Upper lobe of left lung (tissue), 6 donors: ENCODE data around the gene SIRPB1. TPM values are rescaled to one million over a fixed set of nuclear protein-coding genes. Genes with fewer than 3 reads are reported as not detected.
"Not testable (repeated sequence)": the region's sequence is repeated elsewhere in the genome, so short reads cannot be mapped to it uniquely, and the experiment has no call there.

Source experiments
- ATAC-seq, 2 donors: fragments of 200-7000 bp; cut with Tn5 transposase; one replicate each; pipeline ENCODE4 v1.9.1; 2022; ENCODE audit warnings: mild to moderate bottlenecking in 2 of 2, moderate library complexity in 2 of 2; ENCODE audit not compliant: low FRiP score in 2 of 2
- DNase-seq, 2 donors: peaks; one replicate each; pipeline ENCODE4 v3.0.0-alpha.2; 2019 to 2020
- H3K27ac ChIP-seq, 4 donors: fragments of 200-600 bp; sonication (generic); one replicate each; pipeline ENCODE4 v1.5.1; 2016 to 2019
- H3K27me3 ChIP-seq, 4 donors: fragments of 200-600 bp; sonication (generic); one replicate each; pipeline ENCODE4 v1.5.1; 2017 to 2019
- H3K36me3 ChIP-seq, 4 donors: fragments of 200-600 bp; sonication (generic); one replicate each; pipeline ENCODE4 v1.5.1; 2016 to 2019
- H3K4me1 ChIP-seq, 4 donors: fragments of 200-600 bp; sonication (generic); one replicate each; pipeline ENCODE4 v1.5.1; 2018 to 2019
- H3K4me3 ChIP-seq, 4 donors: fragments of 200-600 bp; sonication (generic); one replicate each; pipeline ENCODE4 v1.5.1; 2017 to 2019; ENCODE audit warnings: mild to moderate bottlenecking in 2 of 4, moderate library complexity in 1 of 4
- H3K9me3 ChIP-seq, 4 donors: fragments of 200-600 bp; sonication (generic); one replicate each; pipeline ENCODE4 v1.5.1; 2018 to 2019
- EP300 ChIP-seq, 4 donors: sonication (generic); formaldehyde crosslinking; IDR thresholded peaks; one replicate each; pipeline ENCODE4 v1.5.1; 2017; ENCODE audit warnings: antibody characterized with exemption in 4 of 4, control low read depth in 2 of 4
- POLR2A ChIP-seq, 4 donors: fragments of 450-650 bp; IDR thresholded peaks; one replicate each; pipeline ENCODE4 v1.5.1; 2016 to 2017; ENCODE audit warnings: antibody characterized with exemption in 4 of 4, mild to moderate bottlenecking in 2 of 4
- POLR2AphosphoS5 ChIP-seq, 2 donors: sonication (generic); formaldehyde crosslinking; IDR thresholded peaks; one replicate each; pipeline ENCODE4 v1.5.1; 2017; ENCODE audit warnings: antibody characterized with exemption in 2 of 2
- WGBS, 2 donors: methylation state at CpG; one replicate each; pipeline ENCODE4 v1.1.5; 2017 to 2018; 5-methylcytosine and 5-hydroxymethylcytosine counted together
- total RNA-seq, 6 donors: library from RNA; depleted of rRNA in 4 of 6; stranded (reverse); fragments of >200 nt in 4 of 6; gene quantifications; one replicate each; pipeline versions ENCODE4 v1.1.0 to v1.2.1, GENCODE V29; 2016 to 2021
- TF ChIP-seq, protein P1 (sequence below), 6 experiments: fragments of 450-650 bp in 4 of 6; fragments of 200-600 bp in 2 of 6; sonication (generic) in 2 of 6; IDR thresholded peaks; one replicate each; pipeline ENCODE4 v1.5.1; 2016 to 2019; ENCODE audit warnings: antibody characterized with exemption in 6 of 6
- donor health status: DM: no; HTN: no; CAD: no; lungs with moderate emphysema.
- donor health status: DM: no; HTN: yes; CAD: no; lungs with severe emphysema.

SIRPB1 gene
- total RNA-seq, 6 donors from 2014 or later = 15.7 to 52.0 (median 25.3) TPM

DNA sequence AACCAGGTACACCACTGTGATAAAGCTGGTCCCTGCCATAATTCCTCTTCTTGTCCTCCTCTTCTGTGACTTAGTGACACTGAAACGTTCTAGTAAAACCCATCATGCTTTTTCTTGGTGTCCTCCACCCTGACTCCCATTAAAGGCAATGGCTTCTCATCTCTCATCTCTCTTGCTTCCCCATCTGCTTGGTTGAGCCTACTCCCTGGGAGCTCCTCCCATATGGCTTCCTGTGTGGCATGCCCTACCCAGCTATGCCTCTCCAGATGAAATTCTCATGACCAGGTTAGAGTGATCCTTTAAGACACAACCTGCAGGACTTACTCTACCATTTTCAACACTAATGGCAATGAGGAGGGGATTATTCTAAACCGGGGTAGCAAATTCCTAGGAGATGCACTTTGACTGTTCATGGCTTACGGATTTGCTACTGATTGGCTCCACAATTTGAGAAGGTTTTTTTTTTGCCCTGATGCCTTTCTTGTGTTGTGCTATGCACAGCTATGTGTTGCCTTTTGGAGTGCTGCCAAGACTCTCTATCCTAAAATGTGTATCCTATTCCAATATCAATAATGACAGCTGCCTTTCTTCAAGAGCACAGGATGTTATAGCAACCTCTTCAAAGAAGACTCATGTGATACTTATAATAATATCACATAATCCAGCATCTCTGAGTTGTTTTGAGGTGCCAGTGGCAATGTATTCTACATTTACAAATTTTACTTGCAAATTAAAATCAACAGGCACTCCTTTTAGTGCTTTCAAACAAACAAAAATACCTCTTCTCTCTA, 31.7 kb upstream of the SIRPB1 start:
- ATAC-seq (no peak), DNase-seq (no peak)
- TF ChIP-seq POLR2A (IDR thresholded peaks at IDR 0.05) (no peak), EP300 (IDR thresholded peaks at IDR 0.05) (no peak), POLR2AphosphoS5 (IDR thresholded peaks at IDR 0.05) (no peak)
- TF ChIP-seq, protein P1, sequence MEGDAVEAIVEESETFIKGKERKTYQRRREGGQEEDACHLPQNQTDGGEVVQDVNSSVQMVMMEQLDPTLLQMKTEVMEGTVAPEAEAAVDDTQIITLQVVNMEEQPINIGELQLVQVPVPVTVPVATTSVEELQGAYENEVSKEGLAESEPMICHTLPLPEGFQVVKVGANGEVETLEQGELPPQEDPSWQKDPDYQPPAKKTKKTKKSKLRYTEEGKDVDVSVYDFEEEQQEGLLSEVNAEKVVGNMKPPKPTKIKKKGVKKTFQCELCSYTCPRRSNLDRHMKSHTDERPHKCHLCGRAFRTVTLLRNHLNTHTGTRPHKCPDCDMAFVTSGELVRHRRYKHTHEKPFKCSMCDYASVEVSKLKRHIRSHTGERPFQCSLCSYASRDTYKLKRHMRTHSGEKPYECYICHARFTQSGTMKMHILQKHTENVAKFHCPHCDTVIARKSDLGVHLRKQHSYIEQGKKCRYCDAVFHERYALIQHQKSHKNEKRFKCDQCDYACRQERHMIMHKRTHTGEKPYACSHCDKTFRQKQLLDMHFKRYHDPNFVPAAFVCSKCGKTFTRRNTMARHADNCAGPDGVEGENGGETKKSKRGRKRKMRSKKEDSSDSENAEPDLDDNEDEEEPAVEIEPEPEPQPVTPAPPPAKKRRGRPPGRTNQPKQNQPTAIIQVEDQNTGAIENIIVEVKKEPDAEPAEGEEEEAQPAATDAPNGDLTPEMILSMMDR (IDR thresholded peaks at IDR 0.05) = no peak
- Histone ChIP-seq H3K9me3 (no peaks in the 10 kb centered on the region), H3K27me3 (no peaks in the 10 kb centered on the region), H3K4me3 (no peak overlapping the region), H3K4me1 (no peaks in the 10 kb centered on the region), H3K36me3 (no peaks in the 10 kb centered on the region), H3K27ac (no peak overlapping the region)
- WGBS, 2 donors = 71 to 73% methylated on average over 3 of the region's 3 CpGs

GRCh38 chr20:1648101-1648500, 28.3 kb upstream of the SIRPB1 start:
- Histone ChIP-seq H3K9me3 (no peaks in the 10 kb centered on the region), H3K27ac (no peak overlapping the region), H3K4me3 (no peak overlapping the region), H3K27me3 (no peaks in the 10 kb centered on the region), H3K36me3 (no peaks in the 10 kb centered on the region), H3K4me1 (no peaks in the 10 kb centered on the region)
- no peak for DNase-seq
- no peak for ATAC-seq
- TF ChIP-seq, protein P1 (IDR thresholded peaks at IDR 0.05) = no peak
- TF ChIP-seq POLR2A (IDR thresholded peaks at IDR 0.05) = no peak
- no peak for TF ChIP-seq POLR2AphosphoS5 (IDR thresholded peaks at IDR 0.05)
- no peak for TF ChIP-seq EP300 (IDR thresholded peaks at IDR 0.05)
- 70 to 73% methylated on average over 5 of the region's 5 CpGs for WGBS, 2 donors

- no peak for DNase-seq
- Histone ChIP-seq H3K4me1 (no peaks in the 10 kb centered on the region), H3K27ac (no peak overlapping the region), H3K9me3 (no peaks in the 10 kb centered on the region), H3K36me3 (no peaks in the 10 kb centered on the region), H3K27me3 (no peaks in the 10 kb centered on the region), H3K4me3 (no peak overlapping the region)
- TF ChIP-seq, protein P1 (IDR thresholded peaks at IDR 0.05) = no peak
- TF ChIP-seq POLR2AphosphoS5 (IDR thresholded peaks at IDR 0.05) (no peak), EP300 (IDR thresholded peaks at IDR 0.05) (no peak), POLR2A (IDR thresholded peaks at IDR 0.05) (no peak)
- WGBS, 2 donors = 93 to 94% methylated on average over 3 of the region's 3 CpGs
- no peak for ATAC-seq
Measured at GRCh38 chr20:1646975-1647431, 27.2 kb upstream of the SIRPB1 start.

GRCh38 chr20:1644101-1644962, 24.5 kb upstream of the SIRPB1 start:
- WGBS, 2 donors = 84 to 86% methylated on average over 5 to 8 of the region's 8 CpGs
- H3K4me1 ChIP-seq = no peaks in the 10 kb centered on the region
- TF ChIP-seq, protein P1 (IDR thresholded peaks at IDR 0.05) = no peak
- TF ChIP-seq POLR2AphosphoS5 (IDR thresholded peaks at IDR 0.05) (no peak), POLR2A (IDR thresholded peaks at IDR 0.05) (no peak), EP300 (IDR thresholded peaks at IDR 0.05) (no peak)
- ATAC-seq (peak in 1 of 2 donors; percentile 43), DNase-seq (no peak)
- no peaks in the 10 kb centered on the region for H3K27me3 ChIP-seq
- no peak overlapping the region for H3K27ac ChIP-seq
- no peaks in the 10 kb centered on the region for H3K9me3 ChIP-seq
- no peak overlapping the region for H3K4me3 ChIP-seq
- H3K36me3 ChIP-seq = no peaks in the 10 kb centered on the region

DNA sequence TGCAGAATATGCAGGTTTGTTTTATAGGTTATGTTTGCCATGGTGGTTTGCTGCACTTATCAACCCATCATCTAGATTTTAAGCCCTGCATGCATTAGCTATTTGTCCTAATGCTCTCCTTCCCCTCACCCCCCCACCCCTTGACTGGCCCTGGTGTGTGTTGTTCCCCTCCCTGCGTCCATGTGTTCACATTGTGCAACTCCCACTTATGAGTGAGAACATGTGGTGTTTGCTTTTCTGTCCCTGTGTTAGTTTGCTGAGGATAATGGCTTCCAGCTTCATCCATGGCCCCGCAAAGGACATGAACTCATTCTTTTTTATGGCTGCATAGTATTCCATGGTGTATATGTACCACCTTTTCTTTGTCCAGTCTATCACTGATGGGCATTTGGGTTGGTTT, 18.8 kb upstream of the SIRPB1 start:
- not testable (repeated sequence) for H3K4me3 ChIP-seq, DNase-seq, H3K36me3 ChIP-seq, H3K27ac ChIP-seq, H3K27me3 ChIP-seq, H3K9me3 ChIP-seq, H3K4me1 ChIP-seq, ATAC-seq
- 55 to 62% methylated on average over 2 of the region's 2 CpGs for WGBS, 2 donors
